Measurements from ENCODE around the gene TSPAN9. TPM values are rescaled to one million over a fixed set of nuclear protein-coding genes. Genes with fewer than 3 reads are reported as not detected.

TSPAN9 gene
- total and polyA plus RNA-seq, 10 of the 15 experiments (the other 5 are each of a cell fraction or from before 2014, with no cell fraction given), result 0.03 to 1.0 (median 0.12) TPM; not detected in 5

DNA sequence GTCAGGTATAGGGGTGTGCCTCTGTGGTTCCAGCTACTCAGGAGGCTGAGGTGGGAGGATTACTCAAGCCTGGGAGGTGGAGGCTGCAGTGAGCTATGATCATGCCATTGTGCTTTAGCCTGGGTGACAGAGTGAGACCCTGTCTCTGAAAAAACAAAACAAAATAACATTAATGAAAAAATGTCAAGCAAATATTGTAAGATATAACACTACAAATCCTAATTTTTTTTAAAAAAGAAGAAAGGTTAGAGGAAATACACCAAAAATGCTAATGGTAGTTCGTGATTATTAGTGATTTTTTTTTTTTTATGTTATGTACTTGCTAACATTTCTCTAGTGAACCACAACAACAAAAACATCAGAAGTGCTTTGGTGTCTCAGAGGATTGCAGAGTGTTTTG lies 47.7 kb downstream of the TSPAN9 start:
- H4K20me1 ChIP-seq (ENCODE audit: control insufficient read depth, insufficient read depth), result no peaks in the 10 kb centered on the region
- ChIA-PET POLR2A (no interaction called here), CTCF (interaction anchor here (0.9 kb wide), 1 partner anchor 150 kb away, joined by 3 read pairs; no protein-coding TSS in a partner anchor), SMC1A (ENCODE audit: uncharacterized antibody, unreplicated experiment) (no interaction called here), RAD21 (ENCODE audit: unreplicated experiment) (no interaction called here)
- DNase-seq (ENCODE audit: low read depth, low spot score), result no peak
- in situ Hi-C loops (cut with MboI) (no loop called here), intact Hi-C loops (cut with micrococcal nuclease; ENCODE audit: unreplicated experiment) (no loop called here)
- TF ChIP-seq KDM1A (IDR thresholded peaks at IDR 0.05; ENCODE audit: borderline replicate concordance), result no peak
- TF ChIP-seq SREBF1 (IDR thresholded peaks at IDR 0.05; ENCODE audit: low read length), result no peak
- TF ChIP-seq MAX (IDR thresholded peaks at IDR 0.05; ENCODE audit: low read depth, low read length), result no peak
- no peak for TF ChIP-seq SMAD5 (IDR thresholded peaks at IDR 0.05; ENCODE audit: low read depth)
- no peak for TF ChIP-seq GATAD2B (conservative IDR thresholded peaks at IDR 0.05; ENCODE audit: low read depth)
- no peak for TF ChIP-seq POLR2A (IDR thresholded peaks at IDR 0.05; ENCODE audit: low read depth, low read length)
- no peak for TF ChIP-seq RBBP5 (conservative IDR thresholded peaks at IDR 0.05)
- TF ChIP-seq MXI1 (IDR thresholded peaks at IDR 0.05; ENCODE audit: low read depth, low read length), result no peak
- TF ChIP-seq, protein P1, sequence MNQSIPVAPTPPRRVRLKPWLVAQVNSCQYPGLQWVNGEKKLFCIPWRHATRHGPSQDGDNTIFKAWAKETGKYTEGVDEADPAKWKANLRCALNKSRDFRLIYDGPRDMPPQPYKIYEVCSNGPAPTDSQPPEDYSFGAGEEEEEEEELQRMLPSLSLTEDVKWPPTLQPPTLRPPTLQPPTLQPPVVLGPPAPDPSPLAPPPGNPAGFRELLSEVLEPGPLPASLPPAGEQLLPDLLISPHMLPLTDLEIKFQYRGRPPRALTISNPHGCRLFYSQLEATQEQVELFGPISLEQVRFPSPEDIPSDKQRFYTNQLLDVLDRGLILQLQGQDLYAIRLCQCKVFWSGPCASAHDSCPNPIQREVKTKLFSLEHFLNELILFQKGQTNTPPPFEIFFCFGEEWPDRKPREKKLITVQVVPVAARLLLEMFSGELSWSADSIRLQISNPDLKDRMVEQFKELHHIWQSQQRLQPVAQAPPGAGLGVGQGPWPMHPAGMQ (IDR thresholded peaks at IDR 0.05; ENCODE audit: borderline replicate concordance), result no peak
- TF ChIP-seq SRF (IDR thresholded peaks at IDR 0.05; ENCODE audit: low read depth in 2 of 2, low read length in 2 of 2), result no peak
- TF ChIP-seq MTA3 (IDR thresholded peaks at IDR 0.05; ENCODE audit: borderline replicate concordance, low read length), result no peak
- TF ChIP-seq LARP7 (IDR thresholded peaks at IDR 0.05), result no peak
- TF ChIP-seq CTCF (IDR thresholded peaks at IDR 0.05 in 2 of 3, conservative IDR thresholded peaks at IDR 0.05 in 1 of 3; ENCODE audit: control insufficient read depth in 2 of 3, extremely low read depth in 1 of 3, insufficient read depth in 1 of 3, low read depth in 3 of 3, low read length in 3 of 3), result no peak
- no peak for TF ChIP-seq RCOR1 (conservative IDR thresholded peaks at IDR 0.05; ENCODE audit: low read depth, low read length)
- no peak for TF ChIP-seq ZBED1 (IDR thresholded peaks at IDR 0.05; ENCODE audit: borderline replicate concordance)
- no peak for TF ChIP-seq SMARCA5 (IDR thresholded peaks at IDR 0.05)
- TF ChIP-seq ASH2L (IDR thresholded peaks at IDR 0.05; ENCODE audit: borderline replicate concordance, low read depth), result no peak
- no peaks in the 10 kb centered on the region for H3K4me1 ChIP-seq (ENCODE audit: control insufficient read depth, insufficient read depth, low read length)
- no peak overlapping the region for H3K4me2 ChIP-seq (ENCODE audit: control insufficient read depth, insufficient read depth)
- no TSS peak for BruUV-seq (replicated peaks)
- H2AFZ ChIP-seq (ENCODE audit: control insufficient read depth, low read depth, low read length), result no peak overlapping the region
- no peak for ATAC-seq
- H3K79me2 ChIP-seq (ENCODE audit: control insufficient read depth, insufficient read depth, low read length), result no peaks in the 10 kb centered on the region
- H3K36me3 ChIP-seq (ENCODE audit: control insufficient read depth in 2 of 2, insufficient read depth in 2 of 2, low read length in 1 of 2), result no peaks in the 10 kb centered on the region
- H3K9me3 ChIP-seq (replicated peaks; ENCODE audit: control insufficient read depth, insufficient read depth, low read length), result no peaks in the 10 kb centered on the region
- H3K27me3 ChIP-seq (replicated peaks in 1 of 2; ENCODE audit: control insufficient read depth in 2 of 2, insufficient read depth in 2 of 2, low read length in 1 of 2), result no peaks in the 10 kb centered on the region
- no peak overlapping the region for H3K9ac ChIP-seq (ENCODE audit: control insufficient read depth, insufficient read depth, low read length)
- H3K4me3 ChIP-seq, result no peak overlapping the region
- WGBS (ENCODE audit: insufficient coverage, insufficient replicate concordance, low lambda C conversion rate, missing lambda C conversion rate), result 0% methylated on average over 1 of the region's 1 CpG
- FAIRE-seq, result no peak
- H3K27ac ChIP-seq (ENCODE audit: control insufficient read depth, insufficient read depth), result no peak overlapping the region
